ENCODE measurements around the gene CAPS.

Gene CAPS

GRCh38 chr19:5914946-5915781 lies 1.1 kb downstream of the CAPS start:
- TF ChIP-seq GLIS3 (CRISPR knock-in tag; IDR thresholded peaks at IDR 0.05) (no peak), ZFP3 (CRISPR knock-in tag; IDR thresholded peaks at IDR 0.05) (no peak), TSHZ2 (CRISPR knock-in tag; IDR thresholded peaks at IDR 0.05) (no peak), SNAI2 (CRISPR knock-in tag; IDR thresholded peaks at IDR 0.05) (no peak), CSRNP3 (CRISPR knock-in tag; IDR thresholded peaks at IDR 0.05) (no peak), OSR1 (CRISPR knock-in tag; IDR thresholded peaks at IDR 0.05) (no peak), CREB5 (CRISPR knock-in tag; IDR thresholded peaks at IDR 0.05; ENCODE audit: low read depth) (no peak), ZC3H10 (CRISPR knock-in tag; IDR thresholded peaks at IDR 0.05) (no peak), ZNF70 (CRISPR knock-in tag; IDR thresholded peaks at IDR 0.05) (no peak), CSDC2 (CRISPR knock-in tag; IDR thresholded peaks at IDR 0.05) (no peak), ZFP30 (CRISPR knock-in tag; IDR thresholded peaks at IDR 0.05) (no peak), ZNF8 (CRISPR knock-in tag; IDR thresholded peaks at IDR 0.05) (no peak)
- no peak for ATAC-seq

- ATAC-seq: no peak
- TF ChIP-seq ZNF565 (CRISPR knock-in tag; conservative IDR thresholded peaks at IDR 0.05; ENCODE audit: low read depth): no peak
- TF ChIP-seq PATZ1 (CRISPR knock-in tag; IDR thresholded peaks at IDR 0.05; ENCODE audit: borderline replicate concordance): no peak
- no peak for TF ChIP-seq CSDC2 (CRISPR knock-in tag; IDR thresholded peaks at IDR 0.05)
- no peak for TF ChIP-seq SNAI2 (CRISPR knock-in tag; IDR thresholded peaks at IDR 0.05)
- TF ChIP-seq ZNF8 (CRISPR knock-in tag; IDR thresholded peaks at IDR 0.05): no peak
- no peak for TF ChIP-seq ZNF70 (CRISPR knock-in tag; IDR thresholded peaks at IDR 0.05)
- TF ChIP-seq PPARA (CRISPR knock-in tag; IDR thresholded peaks at IDR 0.05; ENCODE audit: borderline replicate concordance): no peak
- TF ChIP-seq ISL1 (CRISPR knock-in tag; IDR thresholded peaks at IDR 0.05): no peak
- TF ChIP-seq CREB5 (CRISPR knock-in tag; IDR thresholded peaks at IDR 0.05; ENCODE audit: low read depth): no peak
Observed at GRCh38 chr19:5915782-5916165, 1.7 kb downstream of the CAPS start.

- no peak for TF ChIP-seq ZC3H10 (CRISPR knock-in tag; IDR thresholded peaks at IDR 0.05)
- no peak for TF ChIP-seq CSDC2 (CRISPR knock-in tag; IDR thresholded peaks at IDR 0.05)
- no peak for TF ChIP-seq CSRNP3 (CRISPR knock-in tag; IDR thresholded peaks at IDR 0.05)
- TF ChIP-seq ZNF70 (CRISPR knock-in tag; IDR thresholded peaks at IDR 0.05): no peak
- TF ChIP-seq POU6F1 (CRISPR knock-in tag; IDR thresholded peaks at IDR 0.05; ENCODE audit: borderline replicate concordance, low read depth): no peak
- no peak for TF ChIP-seq SNAI2 (CRISPR knock-in tag; IDR thresholded peaks at IDR 0.05)
- TF ChIP-seq OSR1 (CRISPR knock-in tag; IDR thresholded peaks at IDR 0.05): no peak
- no peak for TF ChIP-seq ISL1 (CRISPR knock-in tag; IDR thresholded peaks at IDR 0.05)
- no peak for TF ChIP-seq TOX (CRISPR knock-in tag; IDR thresholded peaks at IDR 0.05; ENCODE audit: borderline replicate concordance)
- ATAC-seq: no peak
Observed at GRCh38 chr19:5916181-5916708, 2.2 kb downstream of the CAPS start.
